NOMO-1 treated with dmso at 0.1 percent for 144 hours (cell line): ENCODE data around the gene FAM177A1.

Experiments used
- DNase-seq: peaks from one replicate; lab custom pipeline; 2025; ENCODE audit not compliant: unreplicated experiment; lab: John Stamatoyannopoulos, UW

Gene FAM177A1

DNA sequence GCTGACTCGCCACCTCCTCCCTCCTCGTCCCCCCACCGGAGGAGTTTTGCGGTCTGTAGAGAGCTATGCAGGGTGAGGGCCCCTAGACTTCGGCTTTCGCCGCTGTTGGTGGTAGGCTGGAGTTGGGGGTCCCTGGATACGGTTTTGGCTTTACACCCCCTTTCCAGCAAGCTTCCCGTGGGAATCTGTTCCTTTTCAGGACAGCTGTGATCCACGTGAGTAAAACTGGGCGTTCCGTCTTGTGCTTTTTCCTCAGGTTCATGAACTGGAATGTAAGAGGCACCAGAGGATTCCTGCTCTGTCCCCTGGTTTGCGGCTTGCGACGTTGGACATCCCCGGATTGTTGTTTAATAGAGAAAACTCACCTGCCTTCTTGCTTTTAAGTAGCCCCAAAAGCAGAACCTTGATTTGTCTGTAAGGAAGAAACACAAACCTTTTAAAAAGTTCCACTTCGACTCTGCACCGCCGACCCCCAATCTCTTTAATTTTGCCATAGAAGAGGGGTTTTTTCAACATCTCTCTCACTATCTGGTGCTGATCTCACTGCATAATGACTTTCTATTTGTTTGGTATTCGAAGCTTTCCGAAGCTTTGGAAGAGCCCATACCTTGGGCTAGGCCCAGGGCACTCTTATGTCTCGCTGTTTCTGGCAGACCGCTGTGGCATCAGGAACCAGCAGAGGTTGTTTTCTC is 76.8 kb downstream of the FAM177A1 start:
- DNase-seq = no peak

DNA sequence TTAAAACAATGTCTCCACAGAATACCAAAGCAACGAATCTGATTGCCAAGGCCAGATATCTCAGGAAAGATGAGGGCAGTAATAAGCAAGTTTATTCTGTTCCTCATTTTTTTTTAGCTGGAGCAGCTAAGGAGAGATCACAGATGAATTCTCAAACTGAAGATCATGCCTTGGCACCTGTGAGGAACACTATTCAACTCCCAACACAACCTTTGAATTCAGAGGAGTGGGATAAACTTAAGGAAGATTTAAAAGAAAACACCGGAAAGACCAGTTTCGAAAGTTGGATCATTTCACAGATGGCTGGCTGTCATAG is 77.3 kb downstream of the FAM177A1 start:
- no peak for DNase-seq

DNA sequence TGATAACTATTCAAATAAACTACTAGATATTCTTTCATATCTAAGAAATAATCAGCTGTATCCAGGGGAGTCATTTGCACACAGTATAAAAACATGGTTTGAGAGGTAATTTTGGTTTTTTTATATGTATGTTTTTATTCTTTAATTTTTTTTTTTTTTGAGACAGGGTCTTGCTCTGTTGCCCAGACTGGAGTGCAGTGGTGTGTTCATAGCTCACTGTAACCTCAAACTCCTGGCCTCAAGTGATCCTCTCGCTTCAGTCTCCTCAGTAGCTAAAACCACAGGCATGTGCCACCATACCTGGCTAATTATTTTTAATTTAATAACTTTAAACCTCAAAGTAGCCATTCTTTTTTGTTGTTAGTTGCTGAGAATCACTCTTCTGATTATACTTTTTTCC is 78.1 kb downstream of the FAM177A1 start:
- no peak for DNase-seq
